ENCODE measurements around the gene RCC2.

GRCh38 chr1:17358557-17358956 lies 80.9 kb downstream of the RCC2 start:
- TF ChIP-seq, protein P1, sequence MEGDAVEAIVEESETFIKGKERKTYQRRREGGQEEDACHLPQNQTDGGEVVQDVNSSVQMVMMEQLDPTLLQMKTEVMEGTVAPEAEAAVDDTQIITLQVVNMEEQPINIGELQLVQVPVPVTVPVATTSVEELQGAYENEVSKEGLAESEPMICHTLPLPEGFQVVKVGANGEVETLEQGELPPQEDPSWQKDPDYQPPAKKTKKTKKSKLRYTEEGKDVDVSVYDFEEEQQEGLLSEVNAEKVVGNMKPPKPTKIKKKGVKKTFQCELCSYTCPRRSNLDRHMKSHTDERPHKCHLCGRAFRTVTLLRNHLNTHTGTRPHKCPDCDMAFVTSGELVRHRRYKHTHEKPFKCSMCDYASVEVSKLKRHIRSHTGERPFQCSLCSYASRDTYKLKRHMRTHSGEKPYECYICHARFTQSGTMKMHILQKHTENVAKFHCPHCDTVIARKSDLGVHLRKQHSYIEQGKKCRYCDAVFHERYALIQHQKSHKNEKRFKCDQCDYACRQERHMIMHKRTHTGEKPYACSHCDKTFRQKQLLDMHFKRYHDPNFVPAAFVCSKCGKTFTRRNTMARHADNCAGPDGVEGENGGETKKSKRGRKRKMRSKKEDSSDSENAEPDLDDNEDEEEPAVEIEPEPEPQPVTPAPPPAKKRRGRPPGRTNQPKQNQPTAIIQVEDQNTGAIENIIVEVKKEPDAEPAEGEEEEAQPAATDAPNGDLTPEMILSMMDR (IDR thresholded peaks at IDR 0.05), result no peak
- TF ChIP-seq POLR2A (IDR thresholded peaks at IDR 0.05), result no peak

All from lower leg skin (tissue), 3 donors.